Central memory CD4-positive, alpha-beta T cell (primary cell): Measurements from ENCODE around the gene MRPL41.
"Not testable (repeated sequence)": the region's sequence is repeated elsewhere in the genome, so short reads cannot be mapped to it uniquely, and the experiment has no call there.

Experiments used
- DNase-seq: peaks from one replicate; pipeline ENCODE4 v3.0.0; 2022

MRPL41 gene

GRCh38 chr9:137586854-137587253 lies 35.2 kb downstream of the MRPL41 start:
- no peak for DNase-seq

- no peak for DNase-seq
Observed at GRCh38 chr9:137588311-137588710, 36.6 kb downstream of the MRPL41 start.

DNA sequence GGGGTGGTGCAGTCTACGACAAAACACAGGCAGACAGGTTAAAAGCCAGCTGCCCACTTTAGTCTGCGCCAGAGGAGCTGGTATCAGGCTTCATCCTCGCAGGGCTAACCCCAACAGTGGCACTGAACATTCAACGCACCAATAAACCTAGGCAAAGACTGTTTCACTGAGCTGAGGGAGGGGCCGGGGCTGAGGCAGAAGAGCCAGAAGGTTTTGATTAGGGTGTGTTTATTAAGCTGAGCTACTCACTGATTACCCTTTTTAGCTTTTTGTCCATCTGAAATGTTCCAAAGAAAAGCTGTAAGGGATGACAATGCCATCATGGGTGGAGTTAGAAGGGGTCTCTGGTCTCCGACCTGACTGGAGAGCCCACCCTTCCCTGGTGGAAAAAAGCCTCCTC lies 37.2 kb downstream of the MRPL41 start:
- DNase-seq: no peak

GRCh38 chr9:137589441-137590122 lies 37.9 kb downstream of the MRPL41 start:
- DNase-seq: no peak

GRCh38 chr9:137590123-137590468 lies 38.4 kb downstream of the MRPL41 start:
- no peak for DNase-seq

GRCh38 chr9:137590469-137591383 lies 39.0 kb downstream of the MRPL41 start, which contains the start of gene ZMYND19:
ZMYND19 (minus strand) TSS chr9:137590512; CDS start chr9:137590263, 249 bp downstream.
- peak; percentile 89 for DNase-seq

- DNase-seq: no peak
Observed at GRCh38 chr9:137592767-137593166, 41.1 kb downstream of the MRPL41 start.

DNA sequence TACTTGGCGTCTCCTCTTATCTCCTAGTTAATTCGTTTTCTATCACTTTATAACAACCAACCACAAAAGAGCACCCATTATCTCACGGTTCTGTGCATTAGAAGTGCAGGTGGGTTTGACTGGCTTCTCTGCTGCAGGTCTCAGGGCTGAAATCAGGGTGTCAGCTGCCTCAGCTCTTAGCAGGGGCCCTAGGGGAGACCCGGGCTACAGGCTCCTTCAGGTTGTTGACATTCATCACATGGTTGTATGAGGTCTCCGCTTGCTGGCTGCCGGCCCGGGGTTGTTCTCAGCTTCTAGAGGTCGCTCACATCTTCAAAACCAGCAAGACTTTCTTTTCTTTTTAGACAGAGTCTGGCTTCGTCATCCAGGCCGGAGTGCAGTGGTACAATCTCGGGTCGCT lies 41.5 kb downstream of the MRPL41 start:
- DNase-seq: no peak

- DNase-seq: not testable (repeated sequence)
Observed at GRCh38 chr9:137596577-137596976, 44.9 kb downstream of the MRPL41 start.

DNA sequence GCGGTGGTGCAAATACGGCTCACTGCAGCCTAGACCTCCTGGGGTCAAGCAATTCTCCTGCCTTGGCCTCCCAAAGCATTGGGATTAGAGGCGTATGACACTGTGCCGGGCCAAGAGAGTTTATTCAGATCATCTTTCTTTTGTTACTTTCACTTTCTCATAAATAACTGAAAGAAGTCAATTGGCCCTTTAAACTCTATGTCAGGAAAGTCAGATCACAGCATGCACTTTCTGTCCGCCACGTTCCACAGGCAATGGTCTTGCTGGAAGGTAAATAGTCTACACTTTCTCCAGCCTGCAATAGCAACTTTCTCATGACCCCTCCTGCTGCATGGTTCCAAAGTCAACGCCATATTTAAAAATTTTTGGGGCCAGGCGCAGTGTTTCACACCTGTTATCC lies 47.3 kb downstream of the MRPL41 start:
- DNase-seq: no peak
